Esophagus muscularis mucosa (tissue), 3 donors: ENCODE results near the gene KDM5A.

Experiments
- POLR2A ChIP-seq: fragments of 450-650 bp; IDR thresholded peaks from one replicate; pipeline ENCODE4 v1.6.1; 2017; ENCODE audit warnings: antibody characterized with exemption, moderate library complexity, mild to moderate bottlenecking, low read depth
- POLR2AphosphoS5 ChIP-seq, 2 donors: sonication (generic); formaldehyde crosslinking; IDR thresholded peaks; one replicate each; pipeline ENCODE4 v1.6.1; 2017; ENCODE audit warnings: antibody characterized with exemption in 2 of 2
- TF ChIP-seq, protein P1 (sequence below), 3 experiments: fragments of 200-600 bp in 2 of 3; fragments of 450-650 bp in 1 of 3; sonication (generic) in 2 of 3; IDR thresholded peaks; one replicate each; pipeline ENCODE4 v1.5.1; 2017 to 2019; ENCODE audit warnings: antibody characterized with exemption in 3 of 3, mild to moderate bottlenecking in 2 of 3, moderate library complexity in 1 of 3

GRCh38 chr12:308511-308910, 80.6 kb downstream of the KDM5A start:
- TF ChIP-seq, protein P1, sequence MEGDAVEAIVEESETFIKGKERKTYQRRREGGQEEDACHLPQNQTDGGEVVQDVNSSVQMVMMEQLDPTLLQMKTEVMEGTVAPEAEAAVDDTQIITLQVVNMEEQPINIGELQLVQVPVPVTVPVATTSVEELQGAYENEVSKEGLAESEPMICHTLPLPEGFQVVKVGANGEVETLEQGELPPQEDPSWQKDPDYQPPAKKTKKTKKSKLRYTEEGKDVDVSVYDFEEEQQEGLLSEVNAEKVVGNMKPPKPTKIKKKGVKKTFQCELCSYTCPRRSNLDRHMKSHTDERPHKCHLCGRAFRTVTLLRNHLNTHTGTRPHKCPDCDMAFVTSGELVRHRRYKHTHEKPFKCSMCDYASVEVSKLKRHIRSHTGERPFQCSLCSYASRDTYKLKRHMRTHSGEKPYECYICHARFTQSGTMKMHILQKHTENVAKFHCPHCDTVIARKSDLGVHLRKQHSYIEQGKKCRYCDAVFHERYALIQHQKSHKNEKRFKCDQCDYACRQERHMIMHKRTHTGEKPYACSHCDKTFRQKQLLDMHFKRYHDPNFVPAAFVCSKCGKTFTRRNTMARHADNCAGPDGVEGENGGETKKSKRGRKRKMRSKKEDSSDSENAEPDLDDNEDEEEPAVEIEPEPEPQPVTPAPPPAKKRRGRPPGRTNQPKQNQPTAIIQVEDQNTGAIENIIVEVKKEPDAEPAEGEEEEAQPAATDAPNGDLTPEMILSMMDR (IDR thresholded peaks at IDR 0.05) = no peak
- no peak for TF ChIP-seq POLR2A
- TF ChIP-seq POLR2AphosphoS5 (IDR thresholded peaks at IDR 0.05) = no peak
